K562 (cell line): ENCODE data around the gene EMC8. TPM values are rescaled to one million over a fixed set of nuclear protein-coding genes. Genes with fewer than 3 reads are reported as not detected.

Source experiments
- ATAC-seq: fragments of 200-7000 bp; cut with Tn5 transposase; 3 replicates; pipeline ENCODE4 v1.9.1; 2020; ENCODE audit warnings: moderate library complexity
- BruUV-seq: library from RNA; stranded (reverse); fragments of 400-500 nt; replicated peaks from 2 replicates; lab custom pipeline; 2021; lab: Mats Ljungman, UMichigan
- CTCF ChIA-PET: fragments of 300-600 bp; formaldehyde crosslinking; extraction: SDS; loops from one replicate; lab custom pipeline; 2021; ENCODE audit warnings: low intra/inter-chr PET ratio; lab: Yijun Ruan, JAX
- POLR2A ChIA-PET: fragments of 300-600, 350-650 bp; sonication (Branson Sonifier 250); formaldehyde crosslinking; extraction: SDS; loops from one replicate; lab custom pipeline; 2021; ENCODE audit warnings: antibody characterized with exemption, inconsistent platforms; lab: Yijun Ruan, JAX
- DNase-seq, 4 experiments: peaks; one replicate each; pipeline versions ENCODE4 v3.0.0 to v3.0.0-alpha.2; 2011 to 2018; ENCODE audit warnings: low spot score in 3 of 4, mixed read lengths in 3 of 4; ENCODE audit errors: extremely low read depth in 1 of 4
- FAIRE-seq: peaks from 2 replicates; lab custom pipeline; 2011; peaks lifted over from hg19 to GRCh38; lab: Jason Lieb, UNC
- H2AFZ ChIP-seq: 2 replicates; pipeline ENCODE4 v1.6.0; 2011; ENCODE audit warnings: low read depth, low read length, control low read depth, inconsistent platforms
- H3K27ac ChIP-seq: fragments of 200-600 bp; 3 replicates; pipeline ENCODE4 v1.8.0; 2011; ENCODE audit warnings: low read depth, mild to moderate bottlenecking, control low read depth, inconsistent platforms, low read length, moderate library complexity, mixed read lengths; ENCODE audit errors: extremely low read depth
- H3K27me3 ChIP-seq, 2 experiments: fragments of 300-600 bp in 1 of 2; 2 replicates in 1 of 2; 3 replicates in 1 of 2; pipeline versions ENCODE4 v1.6.0 to v1.8.0; 2011; ENCODE audit warnings: inconsistent platforms in 2 of 2, low read length in 2 of 2, mild to moderate bottlenecking in 1 of 2, mixed read lengths in 1 of 2, moderate library complexity in 1 of 2; ENCODE audit not compliant: control insufficient read depth in 2 of 2, insufficient read depth in 2 of 2
- H3K36me3 ChIP-seq: fragments of 300-600 bp; 3 replicates; pipeline ENCODE4 v1.8.0; 2011; ENCODE audit warnings: mild to moderate bottlenecking, low read length, inconsistent platforms; ENCODE audit not compliant: control insufficient read depth, insufficient read depth
- H3K4me1 ChIP-seq, 2 experiments: fragments of 200-600 bp in 1 of 2; replicated peaks in 1 of 2; 2 replicates in 1 of 2; 3 replicates in 1 of 2; pipeline versions ENCODE4 v1.5.1 to v1.8.0; 2011; ENCODE audit warnings: inconsistent platforms in 2 of 2, low read length in 2 of 2, mild to moderate bottlenecking in 1 of 2, mixed read lengths in 1 of 2, moderate library complexity in 1 of 2; ENCODE audit not compliant: control insufficient read depth in 2 of 2, insufficient read depth in 2 of 2
- H3K4me2 ChIP-seq: 2 replicates; pipeline ENCODE4 v1.6.1; 2011; ENCODE audit warnings: low read length, control low read depth, inconsistent platforms, mixed read lengths; ENCODE audit not compliant: insufficient read depth
- H3K4me3 ChIP-seq: fragments of 200-600 bp; sonication (generic), shearing (Covaris generic); 2 replicates; pipeline ENCODE4 v1.5.1; 2016; ENCODE audit warnings: control low read depth, inconsistent platforms
- H3K79me2 ChIP-seq: fragments of 200-600 bp; 3 replicates; pipeline ENCODE4 v1.8.0; 2011; ENCODE audit warnings: low read length, inconsistent platforms; ENCODE audit not compliant: control insufficient read depth, insufficient read depth
- H3K9ac ChIP-seq, 2 experiments: 2 replicates each; pipeline versions ENCODE4 v1.6.0 to v1.6.1; 2011; ENCODE audit warnings: low read depth in 2 of 2, low read length in 2 of 2, control low read depth in 1 of 2, inconsistent platforms in 1 of 2, mild to moderate bottlenecking in 1 of 2, mixed read lengths in 1 of 2; ENCODE audit not compliant: insufficient read depth in 1 of 2
- H3K9me1 ChIP-seq: one replicate; pipeline ENCODE4 v1.6.0; 2011; ENCODE audit warnings: inconsistent platforms, mild to moderate bottlenecking, low read length, moderate library complexity; ENCODE audit not compliant: control insufficient read depth, insufficient read depth
- H3K9me3 ChIP-seq: replicated peaks from 2 replicates; pipeline ENCODE4 v1.5.1; 2011; ENCODE audit warnings: low read depth, low read length, inconsistent platforms; ENCODE audit not compliant: control insufficient read depth, insufficient read depth
- H4K20me1 ChIP-seq: replicated peaks from 2 replicates; pipeline ENCODE4 v1.6.1; 2011; ENCODE audit warnings: low read length, inconsistent platforms, mixed read lengths; ENCODE audit not compliant: control insufficient read depth, insufficient read depth
- ADNP ChIP-seq: fragments of 200-800 bp; sonication (Bioruptor generic); IDR thresholded peaks from 2 replicates; pipeline ENCODE4 v1.6.1; 2016; ENCODE audit warnings: missing genetic modification characterization, missing compliant biosample characterization
- C11orf30 ChIP-seq: fragments of 450-650 bp; IDR thresholded peaks from 2 replicates; pipeline ENCODE4 v1.6.1; 2016; ENCODE audit warnings: low read depth, mild to moderate bottlenecking
- CLOCK ChIP-seq: fragments of 250-450 bp; sonication (Bioruptor Pico); IDR thresholded peaks from 2 replicates; pipeline ENCODE4 v1.4.0; 2020; ENCODE audit warnings: mild to moderate bottlenecking, moderate library complexity, borderline replicate concordance
- HNRNPL ChIP-seq: fragments of 200-400 bp; formaldehyde crosslinking; IDR thresholded peaks from 2 replicates; pipeline ENCODE4 v1.6.1; 2017; ENCODE audit warnings: low read depth, mild to moderate bottlenecking, low read length
- HNRNPLL ChIP-seq: fragments of 200-400 bp; formaldehyde crosslinking; IDR thresholded peaks from 2 replicates; pipeline ENCODE4 v1.6.1; 2017; ENCODE audit warnings: low read length, low read depth, mild to moderate bottlenecking; ENCODE audit not compliant: poor library complexity, severe bottlenecking
- PURB ChIP-seq: sonication (generic); formaldehyde crosslinking; IDR thresholded peaks from 2 replicates; pipeline ENCODE4 v1.9.0; 2021; ENCODE audit warnings: low read depth, mild to moderate bottlenecking, missing genetic modification reagents
- RNF2 ChIP-seq: sonication (generic); IDR thresholded peaks from 2 replicates; pipeline ENCODE4 v1.6.1; 2016
- SETDB1 ChIP-seq: IDR thresholded peaks from one replicate; pipeline ENCODE4 v1.6.1; 2012; ENCODE audit warnings: low read length, control low read depth, inconsistent platforms
- SIN3B ChIP-seq: fragments of 450-650 bp; IDR thresholded peaks from 2 replicates; pipeline ENCODE4 v1.6.1; 2017; ENCODE audit warnings: low read depth, mild to moderate bottlenecking, moderate library complexity
- SMARCA5 ChIP-seq: fragments of 450-650 bp; IDR thresholded peaks from 2 replicates; pipeline ENCODE4 v1.6.1; 2016
- SUPT5H ChIP-seq: fragments of 450-650 bp; IDR thresholded peaks from 2 replicates; pipeline ENCODE4 v1.6.1; 2016
- TBP ChIP-seq: optimal IDR thresholded peaks from 2 replicates; pipeline ENCODE3; 2011; ENCODE audit warnings: low read depth, low read length, improper control_type of control experiment
- TFAM ChIP-seq: fragments of 250-450 bp; sonication (Bioruptor Pico); conservative IDR thresholded peaks from 2 replicates; pipeline ENCODE4 v1.5.0; 2021; ENCODE audit warnings: mild to moderate bottlenecking, moderate library complexity
- ZNF740 ChIP-seq, 3 experiments: fragments of 200-800 bp in 1 of 3; sonication (Bioruptor generic) in 1 of 3; sonication (generic) in 1 of 3; formaldehyde crosslinking in 1 of 3; IDR thresholded peaks; 2 replicates each; pipeline versions ENCODE4 v1.6.1 to v1.8.0; 2016 to 2022; ENCODE audit warnings: mild to moderate bottlenecking in 2 of 3, missing compliant biosample characterization in 2 of 3, missing genetic modification characterization in 2 of 3, missing genetic modification reagents in 1 of 3
- WGBS: fragments of 100-300 bp; shearing (Covaris generic); methylation state at CpG from one replicate; pipeline ENCODE4 v1.1.6; 2016; ENCODE audit warnings: low coverage, mixed read lengths; ENCODE audit not compliant: insufficient coverage; ENCODE audit errors: missing lambda C conversion rate; 5-methylcytosine and 5-hydroxymethylcytosine counted together
- in situ Hi-C: fragments of 300-500 bp; cut with MboI; formaldehyde crosslinking; loops from 4 replicates; pipeline ENCODE4 v1.15.0; 2018; ENCODE audit warnings: inconsistent platforms, mixed read lengths
- intact Hi-C: fragments of 100-400 bp; cut with micrococcal nuclease; formaldehyde crosslinking; loops from 2 replicates; pipeline ENCODE4 v1.14.2; 2022
- polyA plus RNA-seq, 8 experiments: library from polyadenylated mRNA; depleted of rRNA in 4 of 8; stranded (reverse) in 5 of 8; unstranded in 3 of 8; fragments of >200 nt; fragmentation: Nextera tagmentation in 2 of 8; fragmentation: Illumina TruSeq in 1 of 8; extraction: Ambion mirVana in 2 of 8; extraction: Trizol in 1 of 8; gene quantifications; 2 replicates each; pipeline versions ENCODE4 v1.2.1 to v1.2.3, GENCODE V29; 2011 to 2014; ENCODE audit warnings: inconsistent platforms in 1 of 8, missing spikeins in 1 of 8
- total RNA-seq, 7 experiments: library from RNA; depleted of rRNA in 6 of 7; stranded (reverse); fragments of >200 nt in 6 of 7; fragmentation: Illumina TruSeq in 2 of 7; extraction: Trizol in 2 of 7; gene quantifications; 2 replicates each; pipeline versions ENCODE4 v1.2.1 to v1.2.3, GENCODE V29; 2011 to 2021; ENCODE audit warnings: low replicate concordance in 1 of 7
- TF ChIP-seq, protein P1 (sequence below): fragments of 250-450 bp; sonication (Bioruptor Pico); IDR thresholded peaks from 2 replicates; pipeline ENCODE4 v1.8.0; 2021; ENCODE audit warnings: borderline replicate concordance, mild to moderate bottlenecking, moderate library complexity; ENCODE audit not compliant: poor library complexity, severe bottlenecking
- TF ChIP-seq, protein P2 (sequence below): sonication (generic); formaldehyde crosslinking; IDR thresholded peaks from 2 replicates; pipeline ENCODE4 v1.8.0; 2022; ENCODE audit warnings: mild to moderate bottlenecking, missing genetic modification reagents

EMC8 gene
- total and polyA plus RNA-seq, 9 of the 15 experiments (the other 6 are each of a cell fraction or from before 2014, with no cell fraction given) = 11.4 to 81.8 (median 48.6) TPM

GRCh38 chr16:85812811-85813700 lies 13.7 kb upstream of the EMC8 start:
- no TSS peak for BruUV-seq
- Histone ChIP-seq H2AFZ (no peak overlapping the region), H3K36me3 (no peaks in the 10 kb centered on the region), H3K27ac (no peak overlapping the region), H3K27me3 (peaks cover 37 to 50% of the 10 kb centered on the region in 2 experiments; a peak in 4 of 5 replicates), H4K20me1 (peaks cover 3% of the 10 kb centered on the region), H3K4me2 (no peak overlapping the region), H3K4me3 (no peak overlapping the region), H3K9ac (no peak overlapping the region), H3K9me1 (no peaks in the 10 kb centered on the region), H3K4me1 (peaks cover 0 to 9% of the 10 kb centered on the region in 2 experiments; a peak in 1 of 5 replicates), H3K79me2 (no peaks in the 10 kb centered on the region), H3K9me3 (no peaks in the 10 kb centered on the region)
- DNase-seq (no peak), ATAC-seq (no peak), FAIRE-seq (no peak)
- CTCF ChIA-PET = interaction anchor here (0.7 kb wide), 1 partner anchor 1333 kb away, joined by 3 read pairs; no protein-coding TSS in a partner anchor
- intact Hi-C loops (no loop called here), in situ Hi-C loops (no loop called here)
- POLR2A ChIA-PET = interaction anchor here (0.9 to 1.8 kb wide), 6 partner anchors 8 to 462 kb away, joined by 3 to 4 read pairs (median 4); no protein-coding TSS in a partner anchor
- 5% methylated on average over 20 of the region's 20 CpGs for WGBS
- TF ChIP-seq PURB (CRISPR knock-in tag) = no peak
- TF ChIP-seq HNRNPLL = no peak
- no peak for TF ChIP-seq C11orf30
- TF ChIP-seq, protein P1, sequence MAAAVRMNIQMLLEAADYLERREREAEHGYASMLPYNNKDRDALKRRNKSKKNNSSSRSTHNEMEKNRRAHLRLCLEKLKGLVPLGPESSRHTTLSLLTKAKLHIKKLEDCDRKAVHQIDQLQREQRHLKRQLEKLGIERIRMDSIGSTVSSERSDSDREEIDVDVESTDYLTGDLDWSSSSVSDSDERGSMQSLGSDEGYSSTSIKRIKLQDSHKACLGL (CRISPR knock-in tag) = no peak
- no peak for TF ChIP-seq SUPT5H
- no peak for TF ChIP-seq TBP
- TF ChIP-seq CLOCK = no peak
- TF ChIP-seq SIN3B = no peak
- TF ChIP-seq SMARCA5 = no peak
- TF ChIP-seq HNRNPL = no peak
- no peak for TF ChIP-seq ZNF740 (CRISPR knock-in tag; IDR thresholded peaks at IDR 0.05)
- no peak for TF ChIP-seq ZNF740 (tag; IDR thresholded peaks at IDR 0.05)
- no peak for TF ChIP-seq RNF2
- TF ChIP-seq, protein P2, sequence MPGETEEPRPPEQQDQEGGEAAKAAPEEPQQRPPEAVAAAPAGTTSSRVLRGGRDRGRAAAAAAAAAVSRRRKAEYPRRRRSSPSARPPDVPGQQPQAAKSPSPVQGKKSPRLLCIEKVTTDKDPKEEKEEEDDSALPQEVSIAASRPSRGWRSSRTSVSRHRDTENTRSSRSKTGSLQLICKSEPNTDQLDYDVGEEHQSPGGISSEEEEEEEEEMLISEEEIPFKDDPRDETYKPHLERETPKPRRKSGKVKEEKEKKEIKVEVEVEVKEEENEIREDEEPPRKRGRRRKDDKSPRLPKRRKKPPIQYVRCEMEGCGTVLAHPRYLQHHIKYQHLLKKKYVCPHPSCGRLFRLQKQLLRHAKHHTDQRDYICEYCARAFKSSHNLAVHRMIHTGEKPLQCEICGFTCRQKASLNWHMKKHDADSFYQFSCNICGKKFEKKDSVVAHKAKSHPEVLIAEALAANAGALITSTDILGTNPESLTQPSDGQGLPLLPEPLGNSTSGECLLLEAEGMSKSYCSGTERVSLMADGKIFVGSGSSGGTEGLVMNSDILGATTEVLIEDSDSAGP = no peak
- TF ChIP-seq TFAM (CRISPR knock-in tag) = no peak
- no peak for TF ChIP-seq ADNP
- TF ChIP-seq SETDB1 = no peak
